GM21576 (cell line): ENCODE data around the gene CYP1A2.
"Not testable (repeated sequence)": the region's sequence is repeated elsewhere in the genome, so short reads cannot be mapped to it uniquely, and the experiment has no call there.

Experiments
- ATAC-seq: cut with Tn5 transposase; IDR thresholded peaks from one replicate; pipeline ENCODE4 v1.9.1; 2021; ENCODE audit warnings: mild to moderate bottlenecking, moderate library complexity; ENCODE audit not compliant: unreplicated experiment

Gene CYP1A2

GRCh38 chr15:74748322-74748946 lies at the start of gene CYP1A2:
Gene CYP1A2 (plus strand): TSS chr15:74748845. CDS start chr15:74749739, 894 bp downstream.
- no peak for ATAC-seq

GRCh38 chr15:74709011-74709410 lies 39.6 kb upstream of the CYP1A2 start:
- ATAC-seq: no peak

- no peak for ATAC-seq
Observed at GRCh38 chr15:74709892-74710291, 38.8 kb upstream of the CYP1A2 start.

GRCh38 chr15:74710319-74711094 lies 38.1 kb upstream of the CYP1A2 start:
- no peak for ATAC-seq

GRCh38 chr15:74712311-74712710 lies 36.3 kb upstream of the CYP1A2 start:
- ATAC-seq: no peak

- ATAC-seq: no peak
Observed at GRCh38 chr15:74716651-74717050, 32.0 kb upstream of the CYP1A2 start.

GRCh38 chr15:74722591-74722990 lies 26.1 kb upstream of the CYP1A2 start:
- no peak for ATAC-seq

GRCh38 chr15:74723187-74723586 lies 25.5 kb upstream of the CYP1A2 start:
- ATAC-seq: no peak

- no peak for ATAC-seq
Observed at GRCh38 chr15:74723754-74724334, 24.8 kb upstream of the CYP1A2 start.

- no peak for ATAC-seq
Observed at GRCh38 chr15:74724570-74725224, 23.9 kb upstream of the CYP1A2 start.

- no peak for ATAC-seq
Observed at GRCh38 chr15:74725225-74725774, 23.3 kb upstream of the CYP1A2 start, which contains the start of gene CYP1A1. Gene CYP1A1 (minus strand): TSS chr15:74725528. CDS start chr15:74723097, 2,431 bp downstream.

- ATAC-seq: no peak
Observed at GRCh38 chr15:74725845-74726773, 22.5 kb upstream of the CYP1A2 start.

GRCh38 chr15:74726774-74727164 lies 21.9 kb upstream of the CYP1A2 start:
- no peak for ATAC-seq

GRCh38 chr15:74727727-74728126 lies 20.9 kb upstream of the CYP1A2 start:
- ATAC-seq: no peak

- not testable (repeated sequence) for ATAC-seq
Observed at GRCh38 chr15:74728699-74729098, 19.9 kb upstream of the CYP1A2 start.

GRCh38 chr15:74729372-74729771 lies 19.3 kb upstream of the CYP1A2 start:
- not testable (repeated sequence) for ATAC-seq

GRCh38 chr15:74730619-74731316 lies 17.9 kb upstream of the CYP1A2 start:
- ATAC-seq: no peak

- ATAC-seq: no peak
Observed at GRCh38 chr15:74732846-74733245, 15.8 kb upstream of the CYP1A2 start.

GRCh38 chr15:74733269-74733668 lies 15.4 kb upstream of the CYP1A2 start:
- no peak for ATAC-seq
